Esophagus (tissue), 2 donors: Measurements from ENCODE around the gene CDC6. TPM values are rescaled to one million over a fixed set of nuclear protein-coding genes. Genes with fewer than 3 reads are reported as not detected.

Experiments used
- H3K27ac ChIP-seq, 2 donors: one replicate each; pipeline ENCODE4 v1.5.1; 2013; ENCODE audit warnings: low read depth in 2 of 2, mild to moderate bottlenecking in 2 of 2, inconsistent platforms in 1 of 2, low read length in 1 of 2, moderate library complexity in 1 of 2
- H3K27me3 ChIP-seq, 2 donors: one replicate each; pipeline ENCODE4 v1.6.1; 2013; ENCODE audit warnings: low read length in 2 of 2, control low read depth in 1 of 2, mild to moderate bottlenecking in 1 of 2; ENCODE audit not compliant: insufficient read depth in 2 of 2, control insufficient read depth in 1 of 2
- H3K36me3 ChIP-seq, 2 donors: one replicate each; pipeline ENCODE4 v1.6.1; 2013; ENCODE audit warnings: low read length in 1 of 2; ENCODE audit not compliant: control insufficient read depth in 2 of 2, insufficient read depth in 2 of 2
- H3K4me1 ChIP-seq, 2 donors: one replicate each; pipeline ENCODE4 v1.6.1; 2013; ENCODE audit warnings: low read length in 1 of 2; ENCODE audit not compliant: control insufficient read depth in 2 of 2, insufficient read depth in 2 of 2
- H3K4me3 ChIP-seq, 2 donors: one replicate each; pipeline ENCODE4 v1.5.1; 2013; ENCODE audit warnings: low read length in 2 of 2, mild to moderate bottlenecking in 2 of 2, low read depth in 1 of 2, moderate library complexity in 1 of 2
- H3K9me3 ChIP-seq, 2 donors: one replicate each; pipeline ENCODE4 v1.6.1; 2013; ENCODE audit warnings: mild to moderate bottlenecking in 2 of 2, low read depth in 1 of 2, low read length in 1 of 2, moderate library complexity in 1 of 2; ENCODE audit not compliant: control insufficient read depth in 2 of 2, insufficient read depth in 1 of 2
- WGBS, 2 donors: extraction: QIAGEN DNeasy Blood & Tissue Kit; methylation state at CpG; one replicate each; pipeline ENCODE4 v1.1.7; 2013; 5-methylcytosine and 5-hydroxymethylcytosine counted together
- polyA plus RNA-seq, 2 donors: library from polyadenylated mRNA; stranded (reverse); fragments of 200-250 nt; gene quantifications; one replicate each; pipeline ENCODE4 v1.2.3, GENCODE V29; 2013
- donor health status: healthy with polysubstance abuse.
- donor health status: Bipolar disorder and iron deficiency.

CDC6 gene
- polyA plus RNA-seq, 2 donors: 5.1 to 7.5 TPM

GRCh38 chr17:40315206-40315605, 27.5 kb downstream of the CDC6 start:
- Histone ChIP-seq H3K27me3 (no peaks in the 10 kb centered on the region), H3K27ac (peak overlapping the region in 1 of 2 donors; percentile 47), H3K4me3 (no peak overlapping the region), H3K4me1 (peaks cover 31 to 57% of the 10 kb centered on the region in 2 donors), H3K36me3 (no peaks in the 10 kb centered on the region), H3K9me3 (no peaks in the 10 kb centered on the region)
- WGBS, 2 donors: 77 to 82% methylated on average over 3 of the region's 3 CpGs

GRCh38 chr17:40315678-40316570, 28.2 kb downstream of the CDC6 start:
- H3K9me3 ChIP-seq: no peaks in the 10 kb centered on the region
- no peaks in the 10 kb centered on the region for H3K36me3 ChIP-seq
- no peaks in the 10 kb centered on the region for H3K27me3 ChIP-seq
- WGBS, 2 donors: 49 to 53% methylated on average over 9 of the region's 9 CpGs
- no peak overlapping the region for H3K4me3 ChIP-seq
- peak overlapping the region; percentile 12 to 47 for H3K27ac ChIP-seq
- peaks cover 29 to 60% of the 10 kb centered on the region in 2 donors for H3K4me1 ChIP-seq

- Histone ChIP-seq H3K27me3 (no peaks in the 10 kb centered on the region), H3K4me1 (peaks cover 30 to 59% of the 10 kb centered on the region in 2 donors), H3K4me3 (peak overlapping the region in 1 of 2 donors; percentile 56), H3K36me3 (no peaks in the 10 kb centered on the region), H3K27ac (peak overlapping the region; percentile 89 to 90), H3K9me3 (no peaks in the 10 kb centered on the region)
- WGBS, 2 donors: 18 to 22% methylated on average over 36 to 38 of the region's 38 CpGs
Observed at GRCh38 chr17:40316571-40317344, 29.1 kb downstream of the CDC6 start.

GRCh38 chr17:40317345-40317873, 29.7 kb downstream of the CDC6 start:
- Histone ChIP-seq H3K36me3 (no peaks in the 10 kb centered on the region), H3K27me3 (no peaks in the 10 kb centered on the region), H3K4me1 (peaks cover 26 to 60% of the 10 kb centered on the region in 2 donors), H3K27ac (peak overlapping the region; percentile 89 to 90), H3K9me3 (no peaks in the 10 kb centered on the region), H3K4me3 (peak overlapping the region; percentile 56 to 67)
- WGBS, 2 donors: 4 to 5% methylated on average over 6 of the region's 6 CpGs

DNA sequence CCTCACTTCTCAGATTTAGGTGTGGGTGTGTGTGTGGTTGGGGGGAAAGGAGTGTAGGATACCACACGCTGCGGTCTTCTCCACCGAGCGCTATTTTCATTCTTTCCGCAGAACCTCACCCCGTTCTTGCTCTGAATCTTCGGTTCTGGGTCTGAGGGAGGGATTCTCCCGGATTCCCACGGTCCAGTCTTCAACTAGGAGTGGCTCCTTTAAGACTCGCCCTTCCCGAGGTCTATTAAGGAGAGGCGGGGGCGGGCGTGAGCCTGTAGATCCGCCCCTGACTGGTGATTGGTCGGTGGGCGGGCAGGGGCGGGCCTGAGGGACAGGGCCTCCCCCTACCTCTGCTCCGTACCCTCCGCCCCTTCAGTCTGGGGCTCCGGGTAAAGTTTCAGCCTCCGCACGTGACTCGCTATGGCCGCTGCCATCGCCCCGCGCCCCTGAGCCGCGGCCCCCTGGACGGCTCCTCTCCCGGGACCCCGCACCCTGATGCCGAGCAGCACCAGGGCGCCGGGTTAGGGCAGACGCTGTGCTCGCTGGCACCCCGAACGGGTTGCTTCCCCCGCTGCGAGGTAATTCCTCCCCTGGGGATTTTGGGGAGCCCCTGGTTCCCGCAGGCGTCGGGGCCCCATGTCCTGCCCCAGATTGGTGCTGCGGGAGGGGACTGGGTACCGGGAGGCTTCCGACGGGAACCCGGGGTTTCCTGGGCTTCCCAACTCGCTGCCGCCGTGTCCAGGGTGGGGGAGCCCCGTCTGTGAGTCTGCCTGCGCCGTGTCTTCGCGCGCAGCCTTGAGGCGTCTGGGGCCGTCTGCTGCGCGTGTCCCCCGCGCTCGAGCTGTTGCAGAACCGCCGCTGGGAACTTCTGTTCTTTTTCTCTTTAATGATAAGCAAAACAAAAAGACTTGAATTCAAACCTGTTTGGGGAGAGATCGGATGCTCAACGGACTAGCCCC, 30.5 kb downstream of the CDC6 start:
- peak overlapping the region; percentile 56 to 67 for H3K4me3 ChIP-seq
- no peaks in the 10 kb centered on the region for H3K27me3 ChIP-seq
- WGBS, 2 donors: 0 to 1% methylated on average over 57 to 70 of the region's 70 CpGs
- H3K9me3 ChIP-seq: no peaks in the 10 kb centered on the region
- H3K36me3 ChIP-seq: no peaks in the 10 kb centered on the region
- H3K27ac ChIP-seq: peak overlapping the region; percentile 89 to 90
- H3K4me1 ChIP-seq: peaks cover 23 to 61% of the 10 kb centered on the region in 2 donors

GRCh38 chr17:40318830-40319391, 31.2 kb downstream of the CDC6 start:
- Histone ChIP-seq H3K36me3 (no peaks in the 10 kb centered on the region), H3K27me3 (no peaks in the 10 kb centered on the region), H3K4me1 (peaks cover 27 to 64% of the 10 kb centered on the region in 2 donors), H3K9me3 (no peaks in the 10 kb centered on the region), H3K4me3 (peak overlapping the region; percentile 56 to 67), H3K27ac (peak overlapping the region; percentile 50 to 56)
- WGBS, 2 donors: 4 to 6% methylated on average over 13 of the region's 13 CpGs

DNA sequence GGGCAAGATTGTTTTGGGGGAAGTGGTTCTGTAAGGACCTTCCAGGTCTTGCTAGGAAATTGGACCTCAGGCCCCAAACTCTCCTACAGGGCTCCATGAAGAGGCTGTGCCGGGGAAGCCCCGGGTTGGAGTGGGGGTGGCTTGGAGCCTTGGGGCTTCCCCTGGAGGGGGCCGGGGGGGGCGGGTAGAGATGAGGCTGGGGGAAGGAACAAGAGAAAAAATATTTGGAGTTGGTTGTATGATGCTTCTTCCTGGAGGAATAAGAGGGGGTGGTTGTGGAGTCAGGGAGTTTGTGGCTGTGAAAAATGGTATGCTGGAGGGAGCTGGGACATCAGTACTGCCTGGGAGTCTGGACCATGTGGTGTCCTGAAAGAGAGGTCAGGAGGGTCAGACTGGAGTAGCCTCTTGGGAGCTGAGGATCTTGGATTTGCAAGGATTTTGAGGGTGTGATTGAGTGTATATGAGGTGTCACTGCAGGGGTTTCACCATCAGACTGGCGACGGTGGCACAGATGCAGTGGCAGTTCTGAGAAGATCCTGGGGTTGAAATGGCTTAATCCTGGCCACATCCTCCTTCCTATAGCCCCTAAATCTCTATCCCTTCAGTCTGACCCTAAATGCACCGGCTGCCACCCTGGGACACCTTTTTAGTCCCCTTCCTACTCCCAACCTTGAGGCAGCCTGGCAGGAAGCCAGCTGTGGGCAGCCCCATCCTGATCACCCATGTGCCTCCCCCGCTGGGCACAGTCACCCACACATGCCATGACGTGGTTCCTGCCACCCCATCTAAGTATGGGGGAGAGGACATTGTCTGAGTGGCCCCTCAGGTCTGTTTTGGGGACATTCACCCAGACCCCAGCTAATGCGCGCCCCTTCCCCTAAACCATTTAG, 32.2 kb downstream of the CDC6 start:
- no peaks in the 10 kb centered on the region for H3K9me3 ChIP-seq
- H3K27me3 ChIP-seq: no peaks in the 10 kb centered on the region
- WGBS, 2 donors: 43% methylated on average over 11 of the region's 11 CpGs
- H3K36me3 ChIP-seq: peaks cover 0 to 2% of the 10 kb centered on the region in 2 donors
- H3K4me1 ChIP-seq: peaks cover 24 to 65% of the 10 kb centered on the region in 2 donors
- peak overlapping the region; percentile 79 to 90 for H3K27ac ChIP-seq
- peak overlapping the region; percentile 3 to 56 for H3K4me3 ChIP-seq
